Ovary (tissue), 9 donors: ENCODE measurements around the gene EIF4G3. TPM values are rescaled to one million over a fixed set of nuclear protein-coding genes. Genes with fewer than 3 reads are reported as not detected.

Source experiments
- DNase-seq, 5 donors: peaks; one replicate each; pipeline ENCODE4 v3.0.0-alpha.2; 2019 to 2020
- H3K27ac ChIP-seq, 2 donors: fragments of 200-600 bp; one replicate each; pipeline versions ENCODE4 v1.5.1 to v1.8.0; 2019 to 2022
- H3K27me3 ChIP-seq: fragments of 200-600 bp; one replicate; pipeline ENCODE4 v1.8.0; 2022
- H3K36me3 ChIP-seq: fragments of 200-600 bp; sonication (generic); one replicate; pipeline ENCODE4 v1.5.1; 2019
- H3K4me1 ChIP-seq: one replicate; pipeline ENCODE4 v1.8.1; 2013; ENCODE audit warnings: mild to moderate bottlenecking, moderate library complexity; ENCODE audit not compliant: insufficient read depth
- H3K4me3 ChIP-seq: fragments of 200-600 bp; sonication (generic); one replicate; pipeline ENCODE4 v1.5.1; 2017
- H3K9me3 ChIP-seq, 2 donors: fragments of 200-600 bp in 1 of 2; sonication (generic) in 1 of 2; one replicate each; pipeline versions ENCODE4 v1.5.1 to v1.8.1; 2013 to 2019; ENCODE audit warnings: mild to moderate bottlenecking in 1 of 2, moderate library complexity in 1 of 2
- EP300 ChIP-seq: sonication (generic); formaldehyde crosslinking; IDR thresholded peaks from one replicate; pipeline ENCODE4 v1.6.1; 2017; ENCODE audit warnings: antibody characterized with exemption
- POLR2A ChIP-seq: fragments of 450-650 bp; IDR thresholded peaks from one replicate; pipeline ENCODE4 v1.6.1; 2017; ENCODE audit warnings: antibody characterized with exemption, mild to moderate bottlenecking, moderate library complexity
- WGBS, 3 donors: extraction: QIAGEN DNeasy Blood & Tissue Kit in 1 of 3; methylation state at CpG; one replicate each; pipeline versions ENCODE4 v1.1.5 to v1.1.7; 2013 to 2017; 5-methylcytosine and 5-hydroxymethylcytosine counted together
- intact Hi-C, 4 donors: fragments of 100-400 bp; cut with DNase I; formaldehyde crosslinking; loops; one replicate each; pipeline versions ENCODE4 v1.11.0 to v1.15.1; 2022 to 2023
- polyA plus RNA-seq, 2 donors: library from polyadenylated mRNA; stranded (reverse); fragments of 200-250 nt in 1 of 2; fragments of 350-450 nt in 1 of 2; fragmentation: Illumina TruSeq in 1 of 2; extraction: RNeasy Lipid Tissue Mini Kit (QIAGEN cat#74804) in 1 of 2; gene quantifications; one replicate each; pipeline ENCODE4 v1.2.3, GENCODE V29; 2013 to 2014
- total RNA-seq, 7 donors: library from RNA; depleted of rRNA in 2 of 7; stranded (reverse); fragments of >200 nt in 2 of 7; fragmentation: NEBNext Ultra II Directional in 3 of 7; extraction: Animal tissue kit (Norgen Biotek cat#: 25700) in 3 of 7; gene quantifications; one replicate each; pipeline versions ENCODE4 v1.1.0 to v1.2.4, GENCODE V29; 2016 to 2023
- TF ChIP-seq, protein P1 (sequence below), 3 donors: fragments of 450-650 bp in 2 of 3; fragments of 200-600 bp in 1 of 3; IDR thresholded peaks; one replicate each; pipeline versions ENCODE4 v1.5.1 to v1.8.0; 2016 to 2022; ENCODE audit warnings: antibody characterized with exemption in 3 of 3, mild to moderate bottlenecking in 1 of 3
- donor health status: DM: no; HTN: no; CAD: no; lungs with moderate emphysema.
- donor health status: DM: no; HTN: no; CAD: no.
- donor health status: Bipolar disorder and iron deficiency.
- donor health status: DM: yes; HTN: yes; CAD: no.
- donor health status: DM: no; HTN: no; CAD: no.
- donor health status: DM: yes; HTN: yes; CAD: no.

EIF4G3 gene
- total and polyA plus RNA-seq, 9 donors, result 13.9 to 62.4 (median 39.4) TPM

DNA sequence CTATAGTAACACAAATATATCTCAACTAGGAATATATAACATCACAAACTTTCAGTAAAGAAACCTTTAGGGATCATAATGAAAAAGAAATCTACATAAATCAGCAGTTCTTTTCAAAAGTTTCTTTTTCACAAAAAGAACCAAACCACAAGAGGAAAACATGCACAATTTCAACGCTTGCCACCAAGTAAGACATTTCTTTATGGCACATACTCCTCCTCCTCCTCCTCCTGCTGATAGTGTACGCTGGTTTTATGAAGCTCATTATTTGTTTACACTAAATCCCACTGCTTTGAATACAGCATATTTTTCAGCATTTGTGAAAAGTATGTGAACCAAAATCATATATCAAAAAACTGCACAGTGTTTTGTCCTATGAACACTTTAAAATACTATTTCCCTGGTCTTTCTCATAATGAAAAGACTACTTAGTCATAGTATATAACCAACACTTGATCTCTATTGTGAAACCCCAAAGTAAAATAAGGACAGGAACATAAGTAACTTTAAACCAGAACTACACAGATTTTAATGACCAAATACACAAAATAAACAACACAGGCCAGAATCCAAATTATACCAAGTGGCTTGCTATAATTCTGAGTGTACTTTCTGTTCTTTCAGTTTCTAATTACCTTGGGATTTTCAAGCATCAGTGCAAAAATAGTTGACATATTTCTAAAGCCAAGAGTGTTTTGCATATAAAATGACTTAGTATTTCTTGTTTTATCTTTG lies 184.2 kb downstream of the EIF4G3 start:
- Histone ChIP-seq H3K27ac (no peak overlapping the region), H3K36me3 (no peaks in the 10 kb centered on the region), H3K9me3 (no peaks in the 10 kb centered on the region), H3K4me1 (no peaks in the 10 kb centered on the region), H3K27me3 (no peaks in the 10 kb centered on the region), H3K4me3 (no peak overlapping the region)
- DNase-seq, result no peak
- WGBS, 3 donors, result 20 to 26% (median 23%) methylated on average over 2 of the region's 2 CpGs
- no peak for TF ChIP-seq EP300
- no peak for TF ChIP-seq POLR2A
- TF ChIP-seq, protein P1, sequence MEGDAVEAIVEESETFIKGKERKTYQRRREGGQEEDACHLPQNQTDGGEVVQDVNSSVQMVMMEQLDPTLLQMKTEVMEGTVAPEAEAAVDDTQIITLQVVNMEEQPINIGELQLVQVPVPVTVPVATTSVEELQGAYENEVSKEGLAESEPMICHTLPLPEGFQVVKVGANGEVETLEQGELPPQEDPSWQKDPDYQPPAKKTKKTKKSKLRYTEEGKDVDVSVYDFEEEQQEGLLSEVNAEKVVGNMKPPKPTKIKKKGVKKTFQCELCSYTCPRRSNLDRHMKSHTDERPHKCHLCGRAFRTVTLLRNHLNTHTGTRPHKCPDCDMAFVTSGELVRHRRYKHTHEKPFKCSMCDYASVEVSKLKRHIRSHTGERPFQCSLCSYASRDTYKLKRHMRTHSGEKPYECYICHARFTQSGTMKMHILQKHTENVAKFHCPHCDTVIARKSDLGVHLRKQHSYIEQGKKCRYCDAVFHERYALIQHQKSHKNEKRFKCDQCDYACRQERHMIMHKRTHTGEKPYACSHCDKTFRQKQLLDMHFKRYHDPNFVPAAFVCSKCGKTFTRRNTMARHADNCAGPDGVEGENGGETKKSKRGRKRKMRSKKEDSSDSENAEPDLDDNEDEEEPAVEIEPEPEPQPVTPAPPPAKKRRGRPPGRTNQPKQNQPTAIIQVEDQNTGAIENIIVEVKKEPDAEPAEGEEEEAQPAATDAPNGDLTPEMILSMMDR (IDR thresholded peaks at IDR 0.05), result no peak
- intact Hi-C loops, result no loop called here

DNA sequence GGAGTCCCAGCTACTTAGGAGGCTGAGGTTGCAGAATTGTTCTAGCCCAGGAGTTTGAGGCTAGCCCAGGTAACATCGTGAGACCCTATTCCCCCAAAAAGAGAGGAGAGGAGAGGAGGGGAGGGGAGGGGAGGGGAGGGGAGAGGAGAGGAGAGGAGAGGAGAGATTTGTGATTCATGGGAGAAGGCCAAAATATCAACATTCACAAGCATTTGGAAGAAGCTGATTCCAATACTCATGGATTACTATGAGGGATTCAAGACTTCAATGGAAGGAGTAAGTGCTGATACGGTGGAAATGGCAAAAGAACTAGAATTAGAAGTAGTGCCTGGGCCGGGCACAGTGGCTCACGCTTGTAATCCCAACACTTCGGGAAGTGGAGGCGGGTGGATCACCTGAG lies 187.8 kb downstream of the EIF4G3 start:
- 95 to 96% (median 95%) methylated on average over 6 of the region's 6 CpGs for WGBS, 3 donors
- Histone ChIP-seq H3K27ac (no peak overlapping the region), H3K4me1 (no peaks in the 10 kb centered on the region), H3K27me3 (no peaks in the 10 kb centered on the region), H3K4me3 (no peak overlapping the region), H3K36me3 (no peaks in the 10 kb centered on the region), H3K9me3 (no peaks in the 10 kb centered on the region)
- intact Hi-C loops, result loop anchor here in 2 of 4 donors (10.0 kb wide), 1 partner anchor 206 kb away; no protein-coding TSS in a partner anchor
- TF ChIP-seq, protein P1 (IDR thresholded peaks at IDR 0.05), result no peak
- no peak for TF ChIP-seq EP300
- no peak for TF ChIP-seq POLR2A
- DNase-seq, result no peak

DNA sequence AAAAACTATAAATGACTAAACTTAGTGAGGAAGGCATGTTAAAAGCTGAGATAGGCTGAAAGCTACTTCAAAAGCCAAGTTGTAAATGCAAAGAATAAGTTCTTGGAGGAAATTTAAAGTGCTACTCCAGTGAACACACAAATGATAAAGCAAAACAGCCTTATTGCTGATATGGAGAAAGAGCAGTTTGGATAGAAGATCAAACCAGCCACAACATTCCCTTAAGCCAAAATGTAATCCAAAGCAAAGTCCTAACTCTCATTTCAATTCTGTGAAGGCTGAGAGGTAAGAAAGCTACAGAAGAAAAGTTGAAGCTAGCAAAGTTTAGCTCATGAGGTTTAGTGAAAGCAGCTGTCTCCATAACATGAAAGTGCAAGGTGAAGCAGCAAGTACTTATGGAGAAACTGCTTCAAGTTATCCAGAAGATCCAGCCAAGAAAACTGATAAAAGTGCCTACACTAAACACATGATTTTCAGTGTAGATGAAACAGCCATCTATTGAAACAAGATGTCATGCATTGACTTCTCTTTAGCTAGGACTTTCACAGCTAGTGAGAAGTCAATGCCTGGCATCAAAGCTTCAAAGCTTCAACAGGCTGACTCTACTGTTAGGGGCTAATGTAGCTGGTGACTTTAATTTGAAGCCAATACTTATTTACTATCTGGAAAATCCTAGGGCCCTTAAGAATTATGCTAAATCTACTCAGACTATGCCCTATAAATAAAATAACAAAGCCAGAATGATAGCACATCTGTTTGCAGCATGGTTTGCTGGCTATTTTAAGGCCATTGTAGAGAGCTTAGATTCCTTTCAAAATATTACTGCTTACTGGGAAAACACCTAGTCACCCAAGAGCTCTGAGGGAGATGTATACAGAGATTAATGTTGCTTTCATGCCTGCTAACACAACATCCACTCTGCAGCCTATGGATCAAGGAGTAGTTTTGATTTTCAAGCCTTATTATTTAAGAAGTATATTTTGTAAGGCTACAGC lies 188.6 kb downstream of the EIF4G3 start:
- no peak for DNase-seq
- TF ChIP-seq, protein P1 (IDR thresholded peaks at IDR 0.05), result no peak
- no peak overlapping the region for H3K27ac ChIP-seq
- H3K4me1 ChIP-seq, result no peaks in the 10 kb centered on the region
- no peaks in the 10 kb centered on the region for H3K9me3 ChIP-seq
- intact Hi-C loops, result loop anchor here in 2 of 4 donors (10.0 kb wide), 1 partner anchor 207 kb away; no protein-coding TSS in a partner anchor
- no peaks in the 10 kb centered on the region for H3K27me3 ChIP-seq
- no peaks in the 10 kb centered on the region for H3K36me3 ChIP-seq
- no peak overlapping the region for H3K4me3 ChIP-seq

DNA sequence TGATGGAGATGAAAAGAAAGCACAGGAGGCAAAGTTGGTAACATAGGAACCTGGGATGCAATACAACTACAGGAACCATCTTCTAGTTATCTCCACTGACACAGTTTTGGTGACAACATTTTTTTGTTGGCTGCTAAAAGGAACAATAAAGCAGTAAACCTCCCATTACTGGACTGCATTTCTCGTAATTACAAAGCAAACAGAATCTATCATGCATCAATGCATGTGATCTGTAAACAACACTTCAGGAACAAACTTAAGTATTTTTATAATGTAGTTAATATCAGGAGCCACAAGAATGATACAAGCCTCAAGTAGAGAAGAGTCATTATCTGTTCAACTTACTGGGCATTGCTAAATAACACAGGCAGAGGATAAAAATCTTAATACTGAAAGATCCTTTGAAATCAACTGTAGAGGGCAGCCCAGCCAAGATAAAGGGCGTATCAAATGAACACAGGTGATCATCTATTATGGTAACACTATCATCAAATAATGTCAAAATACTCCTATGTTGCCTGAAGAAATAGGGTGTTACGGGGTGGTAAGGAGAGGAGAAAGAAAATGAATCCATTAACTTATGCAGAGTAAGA lies 193.3 kb downstream of the EIF4G3 start:
- WGBS, 3 donors, result 83 to 88% (median 84%) methylated on average over 3 of the region's 3 CpGs
- no peak for DNase-seq
- no peaks in the 10 kb centered on the region for H3K36me3 ChIP-seq
- H3K27me3 ChIP-seq, result no peaks in the 10 kb centered on the region
- H3K9me3 ChIP-seq, result no peaks in the 10 kb centered on the region
- no peaks in the 10 kb centered on the region for H3K4me1 ChIP-seq
- no peak overlapping the region for H3K27ac ChIP-seq
- TF ChIP-seq EP300 (no peak), POLR2A (no peak)
- TF ChIP-seq, protein P1 (IDR thresholded peaks at IDR 0.05), result no peak
- intact Hi-C loops, result loop anchor here in 2 of 4 donors (2.0 to 10.0 kb wide), 2 partner anchors 33 to 211 kb away; no protein-coding TSS in a partner anchor
- H3K4me3 ChIP-seq, result no peak overlapping the region
